Measurements from ENCODE around the gene TTC39B. TPM values are rescaled to one million over a fixed set of nuclear protein-coding genes. Genes with fewer than 3 reads are reported as not detected.

TTC39B gene
- total RNA-seq, 1 experiment from 2014 or later, result 22.2 TPM

DNA sequence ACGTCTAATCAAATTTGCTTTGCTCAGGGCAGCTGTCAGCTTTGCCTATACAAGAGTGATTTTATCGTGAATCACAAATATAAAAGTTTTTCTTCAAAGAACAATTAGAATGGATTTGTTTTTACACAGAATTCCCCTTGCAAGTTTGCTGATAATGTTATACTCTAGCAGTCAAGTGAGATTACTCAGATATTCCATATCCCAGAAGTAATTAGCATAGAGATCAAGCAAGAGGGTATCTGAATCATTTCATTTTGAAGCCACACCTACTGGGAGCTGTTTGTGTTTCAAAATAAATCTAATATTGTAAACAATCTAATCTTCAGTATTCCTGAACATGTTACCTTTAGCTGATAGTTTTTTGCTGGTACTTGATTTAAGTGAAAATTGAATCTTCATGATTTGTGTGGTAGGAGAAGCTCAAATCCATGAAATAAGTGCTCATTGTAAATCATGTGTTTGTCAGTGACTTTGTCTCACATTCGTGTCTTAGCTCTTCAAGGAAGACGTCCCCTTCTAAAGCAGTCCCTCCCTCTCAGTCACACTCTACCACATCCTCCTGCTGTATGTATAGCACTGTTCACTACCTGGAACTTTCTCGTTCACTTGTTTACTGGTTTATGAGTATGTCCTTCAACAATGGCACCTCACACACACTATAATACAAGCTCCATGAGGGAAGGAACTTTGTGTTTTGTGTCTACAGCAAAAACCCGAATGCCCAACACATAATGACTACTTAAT lies 3.3 kb upstream of the TTC39B start:
- H3K27me3 ChIP-seq, result no peaks in the 10 kb centered on the region
- H3K4me3 ChIP-seq, result no peak overlapping the region

DNA sequence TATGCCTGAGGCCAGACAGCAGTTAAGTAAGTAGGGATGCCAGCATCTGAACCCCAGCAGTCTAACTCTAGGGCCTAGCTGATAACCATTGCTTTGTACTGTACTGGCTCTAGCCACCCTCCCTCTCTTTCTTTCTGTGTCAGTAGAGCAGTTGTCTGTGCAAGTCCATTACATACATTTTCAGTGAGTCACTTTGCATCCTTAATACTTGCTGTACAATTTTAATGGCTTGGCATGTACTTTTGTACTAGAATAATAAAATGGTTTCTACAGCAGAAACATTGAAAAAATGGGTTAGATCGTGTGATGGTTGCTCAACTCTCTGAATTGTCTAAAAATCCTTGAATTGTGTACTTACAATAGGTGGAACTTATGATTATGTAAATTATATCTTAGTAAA lies 1.5 kb upstream of the TTC39B start:
- peak; percentile 53 for DNase-seq
- peaks cover 5% of the 10 kb centered on the region for H3K9me3 ChIP-seq
- no peak overlapping the region for H3K4me3 ChIP-seq
- H3K27me3 ChIP-seq, result no peaks in the 10 kb centered on the region
- H3K36me3 ChIP-seq, result no peaks in the 10 kb centered on the region

More for the DNA sequence above, 3.3 kb upstream of the TTC39B start:
- Histone ChIP-seq H3K9me3 (peaks cover 12% of the 10 kb centered on the region), H3K36me3 (no peaks in the 10 kb centered on the region)
- no peak for DNase-seq

GRCh38 chr9:15307523-15307841 lies 466 bp upstream of the TTC39B start:
- Histone ChIP-seq H3K27me3 (no peaks in the 10 kb centered on the region), H3K36me3 (no peaks in the 10 kb centered on the region), H3K9me3 (no peaks in the 10 kb centered on the region), H3K4me3 (peak overlapping the region; percentile 73)
- DNase-seq, result no peak

- H3K4me3 ChIP-seq, result peak overlapping the region; percentile 73
- H3K36me3 ChIP-seq, result no peaks in the 10 kb centered on the region
- peak; percentile 86 for DNase-seq
- H3K27me3 ChIP-seq, result no peaks in the 10 kb centered on the region
- no peaks in the 10 kb centered on the region for H3K9me3 ChIP-seq
Observed at GRCh38 chr9:15306068-15306756, 804 bp downstream of the TTC39B start.

- Histone ChIP-seq H3K9me3 (no peaks in the 10 kb centered on the region), H3K4me3 (peak overlapping the region; percentile 73), H3K27me3 (no peaks in the 10 kb centered on the region), H3K36me3 (no peaks in the 10 kb centered on the region)
- no peak for DNase-seq
Observed at GRCh38 chr9:15305470-15305869, 1.5 kb downstream of the TTC39B start.

- no peak for DNase-seq
- H3K4me3 ChIP-seq, result no peak overlapping the region
- no peaks in the 10 kb centered on the region for H3K36me3 ChIP-seq
- no peaks in the 10 kb centered on the region for H3K9me3 ChIP-seq
- H3K27me3 ChIP-seq, result no peaks in the 10 kb centered on the region
Observed at GRCh38 chr9:15304632-15305031, 2.4 kb downstream of the TTC39B start.

GRCh38 chr9:15300218-15300617 lies 6.8 kb downstream of the TTC39B start:
- DNase-seq, result no peak
- no peak overlapping the region for H3K4me3 ChIP-seq
- no peaks in the 10 kb centered on the region for H3K27me3 ChIP-seq
- peaks cover 9% of the 10 kb centered on the region for H3K9me3 ChIP-seq
- H3K36me3 ChIP-seq, result peaks cover 12% of the 10 kb centered on the region

GRCh38 chr9:15299374-15299939 lies 7.6 kb downstream of the TTC39B start:
- no peak for DNase-seq
- no peaks in the 10 kb centered on the region for H3K27me3 ChIP-seq
- H3K36me3 ChIP-seq, result peaks cover 12% of the 10 kb centered on the region
- no peak overlapping the region for H3K4me3 ChIP-seq
- peaks cover 9% of the 10 kb centered on the region for H3K9me3 ChIP-seq

GRCh38 chr9:15298362-15298761 lies 8.7 kb downstream of the TTC39B start:
- peaks cover 9% of the 10 kb centered on the region for H3K9me3 ChIP-seq
- no peak overlapping the region for H3K4me3 ChIP-seq
- H3K36me3 ChIP-seq, result peaks cover 12% of the 10 kb centered on the region
- no peaks in the 10 kb centered on the region for H3K27me3 ChIP-seq
- no peak for DNase-seq

DNA sequence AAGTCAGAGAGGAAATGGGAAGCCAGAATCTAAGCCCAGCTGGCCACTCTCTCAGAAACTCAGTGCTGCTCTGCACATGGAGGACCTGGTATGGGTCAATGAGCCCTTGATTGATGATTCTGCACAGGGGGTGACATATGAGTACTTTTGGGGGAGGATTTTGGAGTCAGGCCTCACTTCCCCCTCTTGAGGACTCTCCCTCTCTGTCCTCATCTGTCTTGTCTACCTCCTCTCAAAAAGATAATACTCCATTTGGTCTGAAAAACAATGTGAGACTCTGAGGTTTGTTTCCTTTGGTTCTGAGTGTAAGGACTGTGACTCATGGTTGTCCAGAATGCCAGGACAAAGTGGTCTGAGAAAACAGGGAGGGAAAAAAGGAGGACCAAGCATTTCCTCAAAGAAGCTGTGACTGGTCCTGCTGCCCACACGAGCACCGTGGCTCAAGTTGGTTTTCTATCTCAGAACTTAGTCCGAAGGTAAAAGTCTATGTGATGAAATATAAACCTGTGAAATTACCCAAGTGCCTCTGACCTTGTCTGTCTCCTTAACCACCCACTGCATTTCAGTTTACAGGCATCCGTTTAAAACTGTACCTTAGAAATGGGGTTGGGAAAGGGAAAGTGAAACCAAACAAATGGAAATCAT lies 11.1 kb downstream of the TTC39B start:
- H3K36me3 ChIP-seq, result peaks cover 12% of the 10 kb centered on the region
- peaks cover 9% of the 10 kb centered on the region for H3K9me3 ChIP-seq
- DNase-seq, result peak; percentile 90
- no peaks in the 10 kb centered on the region for H3K27me3 ChIP-seq
- peak overlapping the region; percentile 53 for H3K4me3 ChIP-seq

GRCh38 chr9:15294604-15295003 lies 12.4 kb downstream of the TTC39B start:
- peaks cover 9% of the 10 kb centered on the region for H3K9me3 ChIP-seq
- H3K36me3 ChIP-seq, result peaks cover 12% of the 10 kb centered on the region
- no peak for DNase-seq
- H3K4me3 ChIP-seq, result no peak overlapping the region
- H3K27me3 ChIP-seq, result no peaks in the 10 kb centered on the region

DNA sequence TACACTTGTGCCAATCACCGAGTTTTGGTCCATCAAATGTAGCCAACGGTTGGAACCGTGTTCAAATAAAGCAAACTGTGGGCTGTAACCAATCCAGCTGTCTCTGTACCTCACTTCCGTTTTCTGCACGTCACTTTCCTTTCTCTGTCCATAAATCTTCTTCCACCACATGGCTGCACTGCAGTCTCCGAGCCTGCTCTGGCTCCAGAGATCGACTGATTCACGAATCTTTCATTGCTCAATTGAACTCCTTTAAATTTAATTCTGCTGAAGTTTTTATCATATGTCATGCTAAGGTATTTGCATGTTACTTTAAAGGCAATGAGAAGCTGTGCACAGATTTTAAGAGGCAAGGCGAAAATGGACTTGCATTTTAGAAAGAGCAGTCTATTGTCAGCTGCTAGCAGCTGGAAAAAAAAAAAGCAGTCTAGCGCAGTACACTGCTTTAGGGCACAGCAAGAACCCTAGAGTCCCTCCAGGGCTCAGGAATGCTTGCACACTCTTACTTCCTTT lies 13.2 kb downstream of the TTC39B start:
- Histone ChIP-seq H3K27me3 (no peaks in the 10 kb centered on the region), H3K9me3 (peaks cover 9% of the 10 kb centered on the region), H3K36me3 (peaks cover 12% of the 10 kb centered on the region), H3K4me3 (no peak overlapping the region)
- DNase-seq, result no peak

DNA sequence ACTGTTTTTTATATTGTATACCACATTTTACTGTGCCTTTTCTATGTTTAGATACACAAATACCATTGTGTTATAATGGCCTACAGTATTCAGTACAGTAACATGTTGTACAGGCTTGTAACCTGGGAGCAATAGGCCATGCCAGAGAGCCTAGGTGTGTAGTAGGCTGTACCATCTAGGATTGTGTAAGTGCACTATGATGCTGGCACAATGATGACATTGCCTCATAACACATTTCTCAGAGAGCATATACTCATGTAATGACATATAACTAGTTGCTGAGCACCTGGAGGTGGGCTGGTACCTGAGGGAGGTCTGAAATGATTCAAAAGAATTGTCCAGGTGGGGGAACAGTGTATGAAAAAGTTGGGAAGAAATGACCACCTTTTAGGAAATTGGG lies 13.9 kb downstream of the TTC39B start:
- peaks cover 12% of the 10 kb centered on the region for H3K36me3 ChIP-seq
- no peak for DNase-seq
- no peaks in the 10 kb centered on the region for H3K27me3 ChIP-seq
- peaks cover 3% of the 10 kb centered on the region for H3K9me3 ChIP-seq
- no peak overlapping the region for H3K4me3 ChIP-seq

DNA sequence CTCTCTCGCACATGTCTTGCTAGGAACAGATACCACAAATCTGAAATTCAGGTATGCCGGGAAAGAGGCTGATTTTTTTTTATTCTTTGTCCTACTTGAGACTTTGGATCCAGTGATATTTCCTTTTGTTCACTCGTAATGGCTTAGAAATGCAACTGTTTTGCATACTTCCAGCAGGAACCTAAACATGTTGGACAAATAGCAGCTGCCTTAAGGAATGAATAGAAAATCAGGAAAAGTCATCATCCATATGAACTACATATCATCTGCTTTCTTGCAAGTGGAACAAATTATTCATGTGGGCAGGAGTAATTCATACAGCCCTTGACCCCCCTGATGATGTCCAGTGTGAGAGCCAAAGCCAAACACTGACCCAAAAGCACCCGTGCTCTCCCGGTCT lies 17.4 kb downstream of the TTC39B start:
- DNase-seq, result no peak
- Histone ChIP-seq H3K27me3 (no peaks in the 10 kb centered on the region), H3K4me3 (no peak overlapping the region), H3K9me3 (no peaks in the 10 kb centered on the region), H3K36me3 (no peaks in the 10 kb centered on the region)

GRCh38 chr9:15287309-15287708 lies 19.7 kb downstream of the TTC39B start:
- DNase-seq, result no peak

DNA sequence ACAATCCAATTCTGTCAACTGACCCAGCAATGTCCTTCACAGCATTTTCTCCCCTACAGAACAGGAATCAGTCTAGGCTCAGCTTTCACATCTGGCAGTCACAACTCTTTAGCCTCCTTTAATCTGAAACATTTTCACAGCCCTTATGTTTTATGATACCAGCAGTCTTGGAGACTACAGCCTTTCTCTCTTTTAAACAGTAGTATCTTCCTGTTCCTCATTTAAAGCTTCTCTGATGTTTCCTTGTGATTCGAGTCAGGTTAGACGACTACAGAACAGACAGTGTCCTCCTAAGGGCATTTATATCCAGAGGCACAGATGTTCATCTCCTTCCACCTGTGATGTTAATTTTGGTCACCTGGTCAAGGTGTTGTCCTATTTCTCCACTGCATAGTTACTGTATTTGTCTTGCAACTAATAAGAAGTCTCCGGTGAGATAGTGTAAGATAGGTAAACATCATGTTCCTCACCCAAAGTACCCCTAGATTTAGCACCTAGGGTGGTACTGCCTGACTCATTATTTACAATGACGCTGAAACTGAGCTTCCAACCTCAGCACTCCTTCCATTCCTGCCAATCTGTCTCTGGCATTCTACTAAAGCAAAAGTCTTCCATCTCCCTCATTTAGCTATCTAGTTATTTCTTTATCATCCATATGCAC lies 20.7 kb downstream of the TTC39B start:
- no peak overlapping the region for H3K4me3 ChIP-seq
- no peaks in the 10 kb centered on the region for H3K36me3 ChIP-seq
- no peaks in the 10 kb centered on the region for H3K9me3 ChIP-seq
- no peak for DNase-seq
- H3K27me3 ChIP-seq, result no peaks in the 10 kb centered on the region

More at GRCh38 chr9:15287309-15287708, 19.7 kb downstream of the TTC39B start:
- H3K27me3 ChIP-seq, result no peaks in the 10 kb centered on the region
- H3K9me3 ChIP-seq, result no peaks in the 10 kb centered on the region
- no peaks in the 10 kb centered on the region for H3K36me3 ChIP-seq
- H3K4me3 ChIP-seq, result no peak overlapping the region

Measured in MG63 (cell line).